Tibial nerve (tissue), 4 donors: ENCODE data around the gene MYOCOS. TPM values are rescaled to one million over a fixed set of nuclear protein-coding genes. Genes with fewer than 3 reads are reported as not detected.

Source experiments
- DNase-seq, 2 donors: peaks; one replicate each; pipeline ENCODE4 v3.0.0-alpha.2; 2019; ENCODE audit warnings: low spot score in 2 of 2
- H3K27ac ChIP-seq, 4 donors: fragments of 200-600 bp; sonication (generic) in 3 of 4; one replicate each; pipeline ENCODE4 v1.5.1; 2017 to 2019; ENCODE audit warnings: mild to moderate bottlenecking in 1 of 4
- H3K27me3 ChIP-seq, 2 donors: fragments of 200-600 bp; sonication (generic) in 1 of 2; one replicate each; pipeline versions ENCODE4 v1.5.1 to v1.6.0; 2017 to 2019
- H3K36me3 ChIP-seq, 3 donors: fragments of 200-600 bp; sonication (generic); one replicate each; pipeline ENCODE4 v1.5.1; 2018 to 2019
- H3K4me1 ChIP-seq, 4 donors: fragments of 200-600 bp; sonication (generic) in 3 of 4; one replicate each; pipeline ENCODE4 v1.5.1; 2017 to 2019
- H3K4me3 ChIP-seq, 4 donors: fragments of 200-600 bp; sonication (generic) in 3 of 4; one replicate each; pipeline ENCODE4 v1.5.1; 2017 to 2019; ENCODE audit warnings: mild to moderate bottlenecking in 1 of 4, moderate library complexity in 1 of 4
- H3K9me3 ChIP-seq, 4 donors: fragments of 200-600 bp; sonication (generic) in 3 of 4; one replicate each; pipeline ENCODE4 v1.5.1; 2017 to 2019
- CTCF ChIP-seq, 5 experiments: fragments of 200-600 bp in 3 of 5; fragments of 450-650 bp in 2 of 5; sonication (generic) in 3 of 5; IDR thresholded peaks; one replicate each; pipeline ENCODE4 v1.5.1; 2016 to 2019; ENCODE audit warnings: antibody characterized with exemption in 5 of 5, mild to moderate bottlenecking in 3 of 5, moderate library complexity in 2 of 5
- EP300 ChIP-seq, 2 donors: sonication (generic); formaldehyde crosslinking; IDR thresholded peaks; one replicate each; pipeline ENCODE4 v1.6.1; 2017; ENCODE audit warnings: antibody characterized with exemption in 2 of 2, mild to moderate bottlenecking in 1 of 2
- POLR2A ChIP-seq, 2 donors: fragments of 450-650 bp; IDR thresholded peaks; one replicate each; pipeline ENCODE4 v1.6.1; 2017; ENCODE audit warnings: antibody characterized with exemption in 2 of 2, mild to moderate bottlenecking in 2 of 2, moderate library complexity in 2 of 2
- WGBS, 2 donors: methylation state at CpG; one replicate each; pipeline ENCODE4 v1.1.5; 2018; 5-methylcytosine and 5-hydroxymethylcytosine counted together
- total RNA-seq, 4 donors: library from RNA; depleted of rRNA; stranded (reverse); fragments of >200 nt; gene quantifications; one replicate each; pipeline ENCODE4 v1.1.0, GENCODE V29; 2016

MYOCOS gene
- total RNA-seq, 4 donors from 2014 or later: not detected

GRCh38 chr1:171664976-171665375 lies 42.9 kb downstream of the MYOCOS start:
- no peak for DNase-seq
- Histone ChIP-seq H3K4me1 (peaks cover 0 to 21% (median 3%) of the 10 kb centered on the region in 4 donors), H3K27me3 (no peaks in the 10 kb centered on the region), H3K27ac (peak overlapping the region in 2 of 4 donors; percentile 84), H3K36me3 (no peaks in the 10 kb centered on the region), H3K9me3 (no peaks in the 10 kb centered on the region), H3K4me3 (no peak overlapping the region)
- TF ChIP-seq EP300 (IDR thresholded peaks at IDR 0.05) (no peak), CTCF (IDR thresholded peaks at IDR 0.05) (no peak), POLR2A (IDR thresholded peaks at IDR 0.05) (no peak)

- H3K9me3 ChIP-seq: no peaks in the 10 kb centered on the region
- DNase-seq: no peak
- no peaks in the 10 kb centered on the region for H3K27me3 ChIP-seq
- WGBS, 2 donors: 88 to 89% methylated on average over 4 of the region's 4 CpGs
- H3K27ac ChIP-seq: no peak overlapping the region
- TF ChIP-seq POLR2A (IDR thresholded peaks at IDR 0.05) (no peak), EP300 (IDR thresholded peaks at IDR 0.05) (no peak)
- peaks cover 0 to 21% (median 3%) of the 10 kb centered on the region in 4 donors for H3K4me1 ChIP-seq
- H3K4me3 ChIP-seq: no peak overlapping the region
- no peaks in the 10 kb centered on the region for H3K36me3 ChIP-seq
These were observed 44.2 kb downstream of the MYOCOS start for GRCh38 chr1:171666114-171666769.

GRCh38 chr1:171668372-171668771 lies 46.3 kb downstream of the MYOCOS start:
- Histone ChIP-seq H3K36me3 (no peaks in the 10 kb centered on the region), H3K4me1 (peaks cover 0 to 17% (median 3%) of the 10 kb centered on the region in 4 donors), H3K27me3 (no peaks in the 10 kb centered on the region), H3K27ac (no peak overlapping the region), H3K9me3 (no peaks in the 10 kb centered on the region), H3K4me3 (no peak overlapping the region)
- 86 to 93% methylated on average over 5 of the region's 5 CpGs for WGBS, 2 donors
- TF ChIP-seq EP300 (IDR thresholded peaks at IDR 0.05) (no peak), CTCF (IDR thresholded peaks at IDR 0.05) (no peak), POLR2A (IDR thresholded peaks at IDR 0.05) (no peak)
- no peak for DNase-seq

- H3K9me3 ChIP-seq: no peaks in the 10 kb centered on the region
- no peak for DNase-seq
- H3K27me3 ChIP-seq: no peaks in the 10 kb centered on the region
- no peaks in the 10 kb centered on the region for H3K36me3 ChIP-seq
- H3K4me1 ChIP-seq: peaks cover 0 to 15% (median 0%) of the 10 kb centered on the region in 4 donors
- WGBS, 2 donors: 98 to 99% methylated on average over 24 to 28 of the region's 28 CpGs
- no peak overlapping the region for H3K4me3 ChIP-seq
- TF ChIP-seq CTCF (IDR thresholded peaks at IDR 0.05) (no peak), POLR2A (IDR thresholded peaks at IDR 0.05) (no peak), EP300 (IDR thresholded peaks at IDR 0.05) (no peak)
- H3K27ac ChIP-seq: no peak overlapping the region
These were observed 48.7 kb downstream of the MYOCOS start for GRCh38 chr1:171670739-171671138.

- H3K4me1 ChIP-seq: peaks cover 0 to 16% (median 0%) of the 10 kb centered on the region in 4 donors
- peak overlapping the region in 3 of 4 donors; percentile 10 to 74 (median 37) for H3K27ac ChIP-seq
- H3K27me3 ChIP-seq: no peaks in the 10 kb centered on the region
- H3K9me3 ChIP-seq: no peaks in the 10 kb centered on the region
- no peak for DNase-seq
- no peak for TF ChIP-seq EP300 (IDR thresholded peaks at IDR 0.05)
- no peak for TF ChIP-seq CTCF (IDR thresholded peaks at IDR 0.05)
- TF ChIP-seq POLR2A (IDR thresholded peaks at IDR 0.05): no peak
- H3K4me3 ChIP-seq: no peak overlapping the region
- no peaks in the 10 kb centered on the region for H3K36me3 ChIP-seq
- WGBS, 2 donors: 46 to 49% methylated on average over 3 of the region's 3 CpGs
These were observed 52.7 kb downstream of the MYOCOS start for GRCh38 chr1:171674431-171675405.

Other genes starting within 250 kb of the MYOCOS start
- gene PRRC2C, start 136.7 kb upstream of the MYOCOS start, total RNA-seq: 10 to 100 TPM; 69.8 to 91.6 (median 80.2) TPM
- gene MYOC, start 30.4 kb downstream of the MYOCOS start, total RNA-seq: 100 to 1,000 TPM in 3 of 4 donors, 10 to 100 TPM in 1; 52.8 to 403 (median 136) TPM
- gene VAMP4, start 119.8 kb downstream of the MYOCOS start, total RNA-seq: 10 to 100 TPM; 13.8 to 25.6 (median 16.7) TPM
- gene METTL13, start 159.4 kb downstream of the MYOCOS start, total RNA-seq: 10 to 100 TPM; 21.3 to 28.7 (median 24.4) TPM
- gene DNM3, start 219.3 kb downstream of the MYOCOS start, total RNA-seq: 10 to 100 TPM in 3 of 4 donors, 1 to 10 TPM in 1; 9.8 to 15.3 (median 12.3) TPM